ENCODE measurements around the gene WNT16.

Gene WNT16

GRCh38 chr7:121300685-121301420 lies 27.9 kb upstream of the WNT16 start:
- in situ Hi-C loops (cut with MboI; ENCODE audit: low sequenced_read_pairs, unreplicated experiment): no loop called here
- TF ChIP-seq CTCF (IDR thresholded peaks at IDR 0.05; ENCODE audit: borderline replicate concordance, control extremely low read depth, extremely low read depth, insufficient read depth, missing control alignments): no peak
- no peak for DNase-seq (ENCODE audit: low spot score)

- DNase-seq (ENCODE audit: low spot score): no peak
- in situ Hi-C loops (cut with MboI; ENCODE audit: low sequenced_read_pairs, unreplicated experiment): no loop called here
- TF ChIP-seq CTCF (IDR thresholded peaks at IDR 0.05; ENCODE audit: borderline replicate concordance, control extremely low read depth, extremely low read depth, insufficient read depth, missing control alignments): no peak
These were observed 27.2 kb upstream of the WNT16 start for GRCh38 chr7:121301446-121302213.

- no peak for TF ChIP-seq CTCF (IDR thresholded peaks at IDR 0.05; ENCODE audit: borderline replicate concordance, control extremely low read depth, extremely low read depth, insufficient read depth, missing control alignments)
- in situ Hi-C loops (cut with MboI; ENCODE audit: low sequenced_read_pairs, unreplicated experiment): no loop called here
- DNase-seq (ENCODE audit: low spot score): no peak
These were observed 26.5 kb upstream of the WNT16 start for GRCh38 chr7:121302214-121302745.

GRCh38 chr7:121303422-121304101 lies 25.2 kb upstream of the WNT16 start:
- TF ChIP-seq CTCF (IDR thresholded peaks at IDR 0.05; ENCODE audit: borderline replicate concordance, control extremely low read depth, extremely low read depth, insufficient read depth, missing control alignments): no peak
- no peak for DNase-seq (ENCODE audit: low spot score)
- in situ Hi-C loops (cut with MboI; ENCODE audit: low sequenced_read_pairs, unreplicated experiment): no loop called here

- DNase-seq (ENCODE audit: low spot score): no peak
- TF ChIP-seq CTCF (IDR thresholded peaks at IDR 0.05; ENCODE audit: borderline replicate concordance, control extremely low read depth, extremely low read depth, insufficient read depth, missing control alignments): no peak
- in situ Hi-C loops (cut with MboI; ENCODE audit: low sequenced_read_pairs, unreplicated experiment): no loop called here
These were observed 24.6 kb upstream of the WNT16 start for GRCh38 chr7:121304102-121304658.

GRCh38 chr7:121305109-121305508 lies 23.7 kb upstream of the WNT16 start:
- DNase-seq (ENCODE audit: low spot score): no peak
- in situ Hi-C loops (cut with MboI; ENCODE audit: low sequenced_read_pairs, unreplicated experiment): no loop called here
- TF ChIP-seq CTCF (IDR thresholded peaks at IDR 0.05; ENCODE audit: borderline replicate concordance, control extremely low read depth, extremely low read depth, insufficient read depth, missing control alignments): no peak

All from GM13976 (cell line).